ENCODE data around the gene ARHGAP8.

- TF ChIP-seq, protein P1, sequence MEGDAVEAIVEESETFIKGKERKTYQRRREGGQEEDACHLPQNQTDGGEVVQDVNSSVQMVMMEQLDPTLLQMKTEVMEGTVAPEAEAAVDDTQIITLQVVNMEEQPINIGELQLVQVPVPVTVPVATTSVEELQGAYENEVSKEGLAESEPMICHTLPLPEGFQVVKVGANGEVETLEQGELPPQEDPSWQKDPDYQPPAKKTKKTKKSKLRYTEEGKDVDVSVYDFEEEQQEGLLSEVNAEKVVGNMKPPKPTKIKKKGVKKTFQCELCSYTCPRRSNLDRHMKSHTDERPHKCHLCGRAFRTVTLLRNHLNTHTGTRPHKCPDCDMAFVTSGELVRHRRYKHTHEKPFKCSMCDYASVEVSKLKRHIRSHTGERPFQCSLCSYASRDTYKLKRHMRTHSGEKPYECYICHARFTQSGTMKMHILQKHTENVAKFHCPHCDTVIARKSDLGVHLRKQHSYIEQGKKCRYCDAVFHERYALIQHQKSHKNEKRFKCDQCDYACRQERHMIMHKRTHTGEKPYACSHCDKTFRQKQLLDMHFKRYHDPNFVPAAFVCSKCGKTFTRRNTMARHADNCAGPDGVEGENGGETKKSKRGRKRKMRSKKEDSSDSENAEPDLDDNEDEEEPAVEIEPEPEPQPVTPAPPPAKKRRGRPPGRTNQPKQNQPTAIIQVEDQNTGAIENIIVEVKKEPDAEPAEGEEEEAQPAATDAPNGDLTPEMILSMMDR (IDR thresholded peaks at IDR 0.05) = no peak
- no peak for TF ChIP-seq POLR2A (IDR thresholded peaks at IDR 0.05)
Observed at GRCh38 chr22:44809456-44809855, 57.1 kb downstream of the ARHGAP8 start.

Measured in tibial nerve (tissue), 3 donors.